H1 (cell line): ENCODE results near the gene TUT7. TPM values are rescaled to one million over a fixed set of nuclear protein-coding genes. Genes with fewer than 3 reads are reported as not detected.

ENCODE experiments used
- CTCF ChIA-PET: fragments of 300-600 bp; sonication (Branson Sonifier 250); formaldehyde crosslinking; loops from one replicate; lab custom pipeline; 2021; ENCODE audit not compliant: partially characterized antibody; lab: Charles Lee
- POLR2A ChIA-PET: fragments of 300-600 bp; sonication (Branson Sonifier 250); formaldehyde crosslinking; loops from one replicate; lab custom pipeline; 2021; ENCODE audit warnings: inconsistent platforms; ENCODE audit not compliant: partially characterized antibody; lab: Charles Lee
- DNase-seq, 2 experiments: peaks; one replicate each; pipeline versions ENCODE4 v3.0.0 to v3.0.0-alpha.2; 2010 to 2022; ENCODE audit warnings: low spot score in 2 of 2, low read depth in 1 of 2, mixed read lengths in 1 of 2
- FAIRE-seq: peaks from 2 replicates; lab custom pipeline; 2011; peaks lifted over from hg19 to GRCh38; lab: Jason Lieb, UNC
- H2AFZ ChIP-seq: 2 replicates; pipeline ENCODE4 v1.8.1; 2012; ENCODE audit warnings: low read length, inconsistent platforms
- H2AK5ac ChIP-seq: 2 replicates; pipeline ENCODE4 v1.6.1; 2013; ENCODE audit warnings: low read depth, low read length
- H2BK120ac ChIP-seq: replicated peaks from 2 replicates; pipeline ENCODE3; 2013; ENCODE audit warnings: low read depth, low read length, inconsistent platforms
- H2BK12ac ChIP-seq: 2 replicates; pipeline ENCODE4 v1.6.1; 2013; ENCODE audit warnings: low read depth, low read length
- H2BK15ac ChIP-seq: 2 replicates; pipeline ENCODE4 v1.6.1; 2013; ENCODE audit warnings: low read length
- H2BK20ac ChIP-seq: 2 replicates; pipeline ENCODE4 v1.6.1; 2013; ENCODE audit warnings: low read length
- H2BK5ac ChIP-seq: 2 replicates; pipeline ENCODE4 v1.6.1; 2013; ENCODE audit warnings: low read depth, low read length
- H3K14ac ChIP-seq: 2 replicates; pipeline ENCODE4 v1.6.1; 2013; ENCODE audit warnings: inconsistent platforms; ENCODE audit not compliant: insufficient read length
- H3K18ac ChIP-seq: 2 replicates; pipeline ENCODE4 v1.6.1; 2013; ENCODE audit warnings: low read length; ENCODE audit errors: extremely low read depth
- H3K23ac ChIP-seq: 2 replicates; pipeline ENCODE4 v1.6.1; 2013; ENCODE audit warnings: inconsistent platforms; ENCODE audit not compliant: insufficient read length
- H3K23me2 ChIP-seq: 2 replicates; pipeline ENCODE4 v1.6.1; 2013; ENCODE audit warnings: low read depth, low read length
- H3K27ac ChIP-seq: 2 replicates; pipeline ENCODE4 v1.6.1; 2011; ENCODE audit warnings: low read depth, low read length, inconsistent platforms
- H3K27me3 ChIP-seq, 4 experiments: replicated peaks in 1 of 4; 1 replicate in 1 of 4; 2 replicates in 3 of 4; pipeline versions ENCODE4 v1.6.1 to v1.8.1; 2011 to 2013; ENCODE audit warnings: low read length in 3 of 4, mild to moderate bottlenecking in 3 of 4, inconsistent platforms in 2 of 4, mixed read lengths in 2 of 4, moderate library complexity in 1 of 4; ENCODE audit not compliant: control insufficient read depth in 3 of 4, insufficient read depth in 3 of 4; ENCODE audit errors: extremely low read depth in 1 of 4
- H3K36me3 ChIP-seq, 4 experiments: 2 replicates each; pipeline versions ENCODE4 v1.6.1 to v1.8.1; 2011 to 2013; ENCODE audit warnings: mild to moderate bottlenecking in 4 of 4, low read length in 3 of 4, moderate library complexity in 2 of 4, control low read depth in 1 of 4, inconsistent platforms in 1 of 4; ENCODE audit not compliant: insufficient read depth in 4 of 4, control insufficient read depth in 2 of 4
- H3K4ac ChIP-seq: replicated peaks from 2 replicates; pipeline ENCODE3; 2013; ENCODE audit warnings: low read length, low read depth, mixed read lengths, inconsistent platforms; ENCODE audit not compliant: insufficient read length
- H3K4me1 ChIP-seq, 4 experiments: replicated peaks in 1 of 4; 1 replicate in 1 of 4; 2 replicates in 3 of 4; pipeline versions ENCODE4 v1.6.1 to v1.8.1; 2011 to 2013; ENCODE audit warnings: low read length in 3 of 4, inconsistent platforms in 2 of 4, mixed read lengths in 1 of 4; ENCODE audit not compliant: insufficient read depth in 4 of 4, control insufficient read depth in 3 of 4
- H3K4me2 ChIP-seq, 2 experiments: 2 replicates each; pipeline versions ENCODE4 v1.6.1 to v1.8.1; 2011 to 2013; ENCODE audit warnings: low read depth in 2 of 2, low read length in 2 of 2, control low read depth in 1 of 2, inconsistent platforms in 1 of 2, mild to moderate bottlenecking in 1 of 2; ENCODE audit not compliant: insufficient read depth in 1 of 2
- H3K4me3 ChIP-seq, 4 experiments: fragments of 200-600, 300-600 bp in 1 of 4; sonication (generic), shearing (Covaris generic), sonication (Bioruptor Twin) in 1 of 4; 2 replicates each; pipeline versions ENCODE4 v1.5.1 to v1.8.1; 2011 to 2016; ENCODE audit warnings: low read length in 4 of 4, low read depth in 3 of 4, control low read depth in 2 of 4, inconsistent platforms in 2 of 4, mild to moderate bottlenecking in 2 of 4, mixed read lengths in 1 of 4, moderate library complexity in 1 of 4; ENCODE audit not compliant: insufficient read depth in 2 of 4; ENCODE audit errors: extremely low read depth in 1 of 4
- H3K56ac ChIP-seq: replicated peaks from 2 replicates; pipeline ENCODE3; 2013; ENCODE audit warnings: low read depth, mild to moderate bottlenecking, mixed read lengths, low read length, inconsistent platforms; ENCODE audit not compliant: insufficient read length
- H3K79me1 ChIP-seq: 2 replicates; pipeline ENCODE4 v1.6.1; 2013; ENCODE audit warnings: low read depth, low read length, control low read depth
- H3K79me2 ChIP-seq, 2 experiments: 2 replicates each; pipeline versions ENCODE4 v1.6.1 to v1.8.1; 2012 to 2013; ENCODE audit warnings: low read length in 2 of 2, mild to moderate bottlenecking in 2 of 2, inconsistent platforms in 1 of 2; ENCODE audit not compliant: insufficient read depth in 2 of 2, control insufficient read depth in 1 of 2
- H3K9ac ChIP-seq, 4 experiments: replicated peaks in 1 of 4; 1 replicate in 1 of 4; 2 replicates in 3 of 4; pipeline versions ENCODE4 v1.6.1 to v1.8.1; 2011 to 2013; ENCODE audit warnings: low read depth in 3 of 4, low read length in 3 of 4, control low read depth in 2 of 4, mild to moderate bottlenecking in 2 of 4, moderate library complexity in 2 of 4, inconsistent platforms in 1 of 4; ENCODE audit errors: extremely low read depth in 1 of 4
- H3K9me3 ChIP-seq, 2 experiments: 2 replicates each; pipeline versions ENCODE4 v1.6.1 to v1.8.1; 2012 to 2013; ENCODE audit warnings: mild to moderate bottlenecking in 2 of 2, moderate library complexity in 2 of 2, control low read depth in 1 of 2, inconsistent platforms in 1 of 2, low read depth in 1 of 2, low read length in 1 of 2, mixed read lengths in 1 of 2; ENCODE audit not compliant: insufficient read depth in 2 of 2
- H4K20me1 ChIP-seq, 2 experiments: replicated peaks in 1 of 2; 2 replicates each; pipeline versions ENCODE3 to v1.8.1; 2011 to 2013; ENCODE audit warnings: inconsistent platforms in 2 of 2, low read length in 2 of 2, mild to moderate bottlenecking in 1 of 2; ENCODE audit not compliant: insufficient read depth in 2 of 2, control insufficient read depth in 1 of 2
- H4K5ac ChIP-seq: 2 replicates; pipeline ENCODE4 v1.6.1; 2013; ENCODE audit warnings: low read length, low read depth, mixed read lengths, inconsistent platforms; ENCODE audit not compliant: insufficient read length
- H4K8ac ChIP-seq: 2 replicates; pipeline ENCODE4 v1.8.0; 2013; ENCODE audit warnings: mild to moderate bottlenecking, moderate library complexity, low read length, inconsistent platforms; ENCODE audit not compliant: insufficient read depth; ENCODE audit errors: extremely low read depth
- H4K91ac ChIP-seq: replicated peaks from 2 replicates; pipeline ENCODE3; 2013; ENCODE audit warnings: low read length, mixed read lengths, inconsistent platforms; ENCODE audit not compliant: insufficient read length
- ATF2 ChIP-seq: IDR thresholded peaks from 2 replicates; pipeline ENCODE4 v1.6.1; 2012; ENCODE audit warnings: low read length, inconsistent platforms
- PHF8 ChIP-seq: fragments of 200-600 bp; sonication (generic); conservative IDR thresholded peaks from 2 replicates; pipeline ENCODE4 v1.7.1; 2012; ENCODE audit warnings: low read depth, mild to moderate bottlenecking, inconsistent platforms, low read length, moderate library complexity
- SIX5 ChIP-seq: IDR thresholded peaks from 2 replicates; pipeline ENCODE4 v1.6.1; 2011; ENCODE audit warnings: mild to moderate bottlenecking, low read depth, low read length
- SUZ12 ChIP-seq: fragments of 200-600 bp; sonication (generic); IDR thresholded peaks from 2 replicates; pipeline ENCODE4 v1.6.1; 2012; ENCODE audit warnings: mild to moderate bottlenecking, inconsistent platforms, low read length, moderate library complexity, mixed read lengths
- WGBS, 2 experiments: shearing (Covaris generic) in 1 of 2; methylation state at CpG; one replicate each; pipeline versions ENCODE4 v1.1.6 to v1.1.7; 2013 to 2015; ENCODE audit warnings: low lambda C conversion rate in 2 of 2, mixed read lengths in 2 of 2, inconsistent platforms in 1 of 2, low coverage in 1 of 2, missing lambda C conversion rate in 1 of 2; ENCODE audit not compliant: insufficient replicate concordance in 2 of 2, insufficient coverage in 1 of 2, insufficient read length in 1 of 2; ENCODE audit errors: extremely low coverage in 1 of 2, missing lambda C conversion rate in 1 of 2; 5-methylcytosine and 5-hydroxymethylcytosine counted together
- polyA plus RNA-seq, 7 experiments: library from polyadenylated mRNA; depleted of rRNA in 3 of 7; stranded (reverse) in 5 of 7; unstranded in 2 of 7; fragments of >200 nt in 5 of 7; fragments of 200-250 nt in 2 of 7; gene quantifications; 1 replicate in 5 of 7; 2 replicates in 1 of 7; 4 replicates in 1 of 7; pipeline versions ENCODE4 v1.2.1 to v1.2.3, GENCODE V29; 2011 to 2013; ENCODE audit warnings: missing spikeins in 2 of 7, mixed read lengths in 2 of 7
- total RNA-seq: library from RNA; stranded (reverse); fragmentation: NEBNext Ultra II Directional; extraction: Animal tissue kit (Norgen Biotek cat#: 25700); gene quantifications from 2 replicates; pipeline ENCODE4 v1.2.1, GENCODE V29; 2021

Gene TUT7
- total and polyA plus RNA-seq, 2 of the 8 experiments (the other 6 are each of a cell fraction or from before 2014, with no cell fraction given): 4.8 to 19.3 TPM

GRCh38 chr9:86285261-86285660 lies 68.9 kb downstream of the TUT7 start:
- no peak overlapping the region for H3K27ac ChIP-seq
- ChIA-PET CTCF (interaction anchor here (0.6 to 1.7 kb wide), 3 partner anchors 12 to 28 kb away, joined by 4 to 5 read pairs (median 4); no protein-coding TSS in a partner anchor), POLR2A (interaction anchor here (0.5 kb wide), 1 partner anchor 544 kb away, joined by 3 read pairs; no protein-coding TSS in a partner anchor)
- H3K4me1 ChIP-seq: peaks cover 0 to 8% (median 4%) of the 10 kb centered on the region in 4 experiments; a peak in 4 of 7 replicates
- no peak overlapping the region for H3K14ac ChIP-seq
- no peak overlapping the region for H2BK120ac ChIP-seq
- no peak overlapping the region for H4K91ac ChIP-seq
- FAIRE-seq (no peak), DNase-seq (no peak)
- no peak overlapping the region for H3K4me2 ChIP-seq
- H2BK12ac ChIP-seq: no peak overlapping the region
- H3K23me2 ChIP-seq: peaks cover 7% of the 10 kb centered on the region
- H2BK5ac ChIP-seq: no peak overlapping the region
- H3K56ac ChIP-seq: no peak overlapping the region
- H3K9me3 ChIP-seq: no peaks in the 10 kb centered on the region
- H3K79me1 ChIP-seq: no peaks in the 10 kb centered on the region; the same call in 1 of the 2 replicates
- H4K20me1 ChIP-seq: peaks cover 0 to 2% of the 10 kb centered on the region in 2 experiments
- H2AK5ac ChIP-seq: no peak overlapping the region
- H3K36me3 ChIP-seq: no peaks in the 10 kb centered on the region; a peak in 1 of 8 replicates
- H3K4me3 ChIP-seq: no peak overlapping the region
- H2BK20ac ChIP-seq: no peak overlapping the region
- H4K5ac ChIP-seq: no peak overlapping the region
- 86% methylated on average over 2 of the region's 2 CpGs; no CpG with 5 or more reads in 1 of the 2 experiments for WGBS, 2 experiments
- H3K27me3 ChIP-seq: no peaks in the 10 kb centered on the region; a peak in 1 of 7 replicates
- H3K9ac ChIP-seq: no peak overlapping the region
- no peak overlapping the region for H3K18ac ChIP-seq
- no peak overlapping the region for H3K23ac ChIP-seq
- H2AFZ ChIP-seq: no peak overlapping the region
- H2BK15ac ChIP-seq: no peak overlapping the region
- peaks cover 3 to 11% of the 10 kb centered on the region in 2 experiments; a peak in 3 of 4 replicates for H3K79me2 ChIP-seq
- H3K4ac ChIP-seq: no peak overlapping the region
- no peak overlapping the region for H4K8ac ChIP-seq
- TF ChIP-seq SIX5: no peak
- no peak for TF ChIP-seq PHF8
- TF ChIP-seq SUZ12: no peak
- no peak for TF ChIP-seq ATF2
